Kidney epithelial cell (primary cell): ENCODE measurements around the gene PEAR1. TPM values are rescaled to one million over a fixed set of nuclear protein-coding genes. Genes with fewer than 3 reads are reported as not detected.

Source experiments
- DNase-seq: peaks from one replicate; pipeline ENCODE4 v3.0.0-alpha.2; 2010; ENCODE audit warnings: low read depth
- H3K27me3 ChIP-seq: 2 replicates; pipeline ENCODE4 v1.6.0; 2011; ENCODE audit warnings: low read length; ENCODE audit not compliant: control insufficient read depth, insufficient read depth
- H3K36me3 ChIP-seq: 2 replicates; pipeline ENCODE4 v1.5.1; 2011; ENCODE audit warnings: low read length; ENCODE audit not compliant: control insufficient read depth, insufficient read depth
- H3K4me3 ChIP-seq: 2 replicates; pipeline ENCODE4 v1.5.1; 2011; ENCODE audit warnings: low read depth, mild to moderate bottlenecking, control low read depth, low read length
- CTCF ChIP-seq: IDR thresholded peaks from 2 replicates; pipeline ENCODE4 v1.5.1; 2011; ENCODE audit warnings: mild to moderate bottlenecking, moderate library complexity, low read length, control low read depth, inconsistent platforms; ENCODE audit not compliant: insufficient read depth, poor library complexity, severe bottlenecking
- total RNA-seq: library from RNA; depleted of rRNA; stranded (reverse); fragments of >200 nt; gene quantifications from 2 replicates; pipeline ENCODE4 v1.2.3, GENCODE V29; 2015

Gene PEAR1
- total RNA-seq, 1 donor from 2014 or later, result 10.3 TPM

GRCh38 chr1:156937883-156938282, 44.4 kb downstream of the PEAR1 start:
- peaks cover 2% of the 10 kb centered on the region for H3K36me3 ChIP-seq
- TF ChIP-seq CTCF, result no peak
- no peak overlapping the region for H3K4me3 ChIP-seq
- DNase-seq, result no peak
- no peaks in the 10 kb centered on the region for H3K27me3 ChIP-seq

- H3K36me3 ChIP-seq, result peaks cover 4% of the 10 kb centered on the region
Observed at GRCh38 chr1:156938813-156939212, 45.3 kb downstream of the PEAR1 start.

GRCh38 chr1:156939786-156940334, 46.3 kb downstream of the PEAR1 start:
- Histone ChIP-seq H3K4me3 (no peak overlapping the region), H3K27me3 (no peaks in the 10 kb centered on the region), H3K36me3 (peaks cover 4% of the 10 kb centered on the region)
- no peak for DNase-seq
- TF ChIP-seq CTCF, result no peak

More at GRCh38 chr1:156938813-156939212, 45.3 kb downstream of the PEAR1 start:
- Histone ChIP-seq H3K4me3 (no peak overlapping the region), H3K27me3 (no peaks in the 10 kb centered on the region)
- no peak for DNase-seq
- no peak for TF ChIP-seq CTCF

- H3K27me3 ChIP-seq, result no peaks in the 10 kb centered on the region
- no peak overlapping the region for H3K4me3 ChIP-seq
- no peak for DNase-seq
- peaks cover 2% of the 10 kb centered on the region for H3K36me3 ChIP-seq
- no peak for TF ChIP-seq CTCF
Observed at GRCh38 chr1:156941675-156942074, 48.2 kb downstream of the PEAR1 start.

GRCh38 chr1:156942176-156942575, 48.7 kb downstream of the PEAR1 start:
- no peak overlapping the region for H3K4me3 ChIP-seq
- TF ChIP-seq CTCF, result no peak
- H3K36me3 ChIP-seq, result peaks cover 2% of the 10 kb centered on the region
- no peaks in the 10 kb centered on the region for H3K27me3 ChIP-seq
- no peak for DNase-seq

GRCh38 chr1:156942576-156942975, 49.1 kb downstream of the PEAR1 start:
- Histone ChIP-seq H3K36me3 (peaks cover 2% of the 10 kb centered on the region), H3K27me3 (no peaks in the 10 kb centered on the region), H3K4me3 (no peak overlapping the region)
- no peak for TF ChIP-seq CTCF
- no peak for DNase-seq
